ENCODE results near the gene GPR21.

DNA sequence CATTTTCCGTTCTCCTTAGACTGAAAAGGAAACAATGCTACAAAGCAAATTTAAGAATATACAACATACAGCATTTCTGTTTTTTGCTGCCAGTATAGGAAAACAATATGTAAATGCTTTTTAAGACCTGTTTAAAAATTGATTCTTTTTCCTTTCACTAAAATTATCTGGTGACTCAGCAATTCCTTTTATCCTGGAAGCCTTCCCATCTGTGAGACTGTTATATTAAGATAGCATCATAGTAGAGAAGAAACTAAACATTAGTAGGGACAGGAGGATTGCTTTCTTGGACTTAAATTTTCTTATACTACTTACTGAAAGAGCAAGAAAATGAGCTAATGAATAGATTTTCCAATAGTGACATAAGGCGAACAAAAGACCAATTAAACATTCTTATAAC is 30.0 kb upstream of the GPR21 start:
- TF ChIP-seq CTCF (IDR thresholded peaks at IDR 0.05; ENCODE audit: insufficient read depth, low read length) (no peak), POLR2AphosphoS5 (IDR thresholded peaks at IDR 0.05; ENCODE audit: low read depth) (no peak)
